HG03103 (cell line): ENCODE measurements around the gene SCG3.
A peak's percentile ranks its signal among the peaks of the same experiment; 100 is the strongest.
"Not testable (repeated sequence)": the region's sequence is repeated elsewhere in the genome, so short reads cannot be mapped to it uniquely, and the experiment has no call there.

Source experiments
- ATAC-seq: cut with Tn5 transposase; IDR thresholded peaks from one replicate; pipeline ENCODE4 v1.9.1; 2021; ENCODE audit warnings: low read depth; ENCODE audit not compliant: unreplicated experiment

Gene SCG3

GRCh38 chr15:51681303-51681963 lies at the start of gene SCG3:
SCG3 (plus strand) TSS chr15:51681503; CDS start chr15:51681756, 253 bp downstream.
- ATAC-seq = no peak

GRCh38 chr15:51634591-51635198 lies 46.6 kb upstream of the SCG3 start:
- ATAC-seq = no peak

GRCh38 chr15:51641490-51642130 lies 39.7 kb upstream of the SCG3 start:
- ATAC-seq = no peak

GRCh38 chr15:51642696-51643095 lies 38.6 kb upstream of the SCG3 start:
- ATAC-seq = no peak

GRCh38 chr15:51647128-51647562 lies 34.2 kb upstream of the SCG3 start:
- ATAC-seq = no peak

GRCh38 chr15:51648101-51648500 lies 33.2 kb upstream of the SCG3 start:
- ATAC-seq = not testable (repeated sequence)

GRCh38 chr15:51648643-51649042 lies 32.7 kb upstream of the SCG3 start:
- ATAC-seq = not testable (repeated sequence)

- peak; percentile 76 for ATAC-seq
Measured at GRCh38 chr15:51649659-51650521, 31.4 kb upstream of the SCG3 start.

- no peak for ATAC-seq
Measured at GRCh38 chr15:51652084-51652668, 29.1 kb upstream of the SCG3 start.

GRCh38 chr15:51655401-51656057 lies 25.8 kb upstream of the SCG3 start:
- ATAC-seq = not testable (repeated sequence)

GRCh38 chr15:51658664-51659063 lies 22.6 kb upstream of the SCG3 start:
- ATAC-seq = no peak

GRCh38 chr15:51661072-51661471 lies 20.2 kb upstream of the SCG3 start:
- no peak for ATAC-seq

- no peak for ATAC-seq
Measured at GRCh38 chr15:51667478-51667877, 13.8 kb upstream of the SCG3 start.

- ATAC-seq = no peak
Measured at GRCh38 chr15:51668446-51668845, 12.9 kb upstream of the SCG3 start.

GRCh38 chr15:51669381-51669780 lies 11.9 kb upstream of the SCG3 start:
- ATAC-seq = no peak

GRCh38 chr15:51672155-51672687 lies 9.1 kb upstream of the SCG3 start:
- no peak for ATAC-seq

- no peak for ATAC-seq
Measured at GRCh38 chr15:51672913-51673857, 8.1 kb upstream of the SCG3 start.

- ATAC-seq = no peak
Measured at GRCh38 chr15:51675234-51675633, 6.1 kb upstream of the SCG3 start.

GRCh38 chr15:51677021-51677420 lies 4.3 kb upstream of the SCG3 start:
- no peak for ATAC-seq
